Measurements from ENCODE around the gene ERGIC1.

The ERGIC1 gene

DNA sequence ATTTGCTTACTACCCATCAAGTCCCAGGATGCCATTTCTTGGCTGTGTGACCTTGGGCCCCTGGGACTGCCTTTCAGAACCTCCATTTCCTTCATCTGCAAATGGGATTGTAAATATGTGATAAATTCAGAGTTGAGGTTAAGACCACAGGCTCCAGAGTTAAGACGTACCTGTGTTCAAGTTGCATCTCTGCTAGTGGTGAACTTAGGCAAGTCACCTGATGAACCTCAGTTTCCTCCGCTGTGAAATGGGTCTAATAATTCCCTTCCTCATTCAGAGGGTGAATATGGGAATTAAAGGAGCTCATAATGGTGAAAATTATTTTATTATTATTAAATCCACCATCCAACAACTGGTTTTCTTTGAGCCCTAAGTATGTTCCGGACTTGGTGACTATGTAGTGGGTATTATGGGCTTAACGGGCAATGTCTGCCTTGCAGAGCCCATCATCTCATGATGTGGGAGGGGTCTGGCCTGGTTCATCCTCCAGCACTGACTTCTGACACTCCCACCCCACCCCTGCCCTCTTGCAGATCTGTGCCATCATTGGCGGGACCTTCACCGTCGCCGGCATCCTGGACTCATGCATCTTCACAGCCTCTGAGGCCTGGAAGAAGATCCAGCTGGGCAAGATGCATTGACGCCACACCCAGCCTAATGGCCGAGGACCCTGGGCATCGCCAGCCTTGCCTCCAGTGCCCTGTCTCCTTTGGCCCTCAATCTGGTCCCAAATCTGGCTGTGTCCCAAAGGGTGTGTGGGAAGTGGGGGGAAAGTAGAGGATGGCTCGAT is 116.3 kb downstream of the ERGIC1 start:
- DNase-seq (ENCODE audit: low read depth): no peak

GRCh38 chr5:172951371-172952033 is 117.5 kb downstream of the ERGIC1 start:
- DNase-seq (ENCODE audit: low read depth): no peak

- DNase-seq (ENCODE audit: low read depth): no peak
Measured at GRCh38 chr5:172952034-172952511, 118.0 kb downstream of the ERGIC1 start.

GRCh38 chr5:172953776-172954675 is 120.0 kb downstream of the ERGIC1 start:
- no peak for DNase-seq (ENCODE audit: low read depth)

DNA sequence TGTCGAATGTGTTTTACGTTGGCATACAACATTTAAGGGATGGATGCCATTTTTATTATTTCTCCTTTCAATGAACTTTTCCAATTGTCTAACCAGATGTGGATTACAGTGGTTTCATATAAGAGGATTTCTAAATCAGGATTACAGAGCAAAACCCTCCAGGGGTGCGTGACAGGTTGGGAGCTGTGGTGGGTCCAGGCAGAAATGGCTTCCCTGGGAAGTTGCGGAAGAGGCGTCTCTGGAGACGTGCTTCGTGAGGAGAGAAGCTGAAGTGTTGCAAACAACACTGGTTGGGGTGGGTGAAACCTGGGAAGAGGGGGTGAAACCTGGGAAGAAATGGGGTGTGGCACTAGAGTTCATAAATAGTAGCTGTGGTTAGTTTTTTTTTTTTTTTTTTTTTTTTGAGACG is 120.7 kb downstream of the ERGIC1 start:
- no peak for DNase-seq (ENCODE audit: low read depth)

- no peak for DNase-seq (ENCODE audit: low read depth)
Measured at GRCh38 chr5:172956228-172956627, 122.2 kb downstream of the ERGIC1 start.

GRCh38 chr5:172956936-172957335 is 122.9 kb downstream of the ERGIC1 start:
- no peak for DNase-seq (ENCODE audit: low read depth)

GRCh38 chr5:172957458-172957857 is 123.4 kb downstream of the ERGIC1 start:
- no peak for DNase-seq (ENCODE audit: low read depth)

- no peak for DNase-seq (ENCODE audit: low read depth)
Measured at GRCh38 chr5:172958331-172959046, 124.4 kb downstream of the ERGIC1 start.

- no peak for DNase-seq (ENCODE audit: low read depth)
Measured at GRCh38 chr5:172959824-172960799, 126.1 kb downstream of the ERGIC1 start.

DNA sequence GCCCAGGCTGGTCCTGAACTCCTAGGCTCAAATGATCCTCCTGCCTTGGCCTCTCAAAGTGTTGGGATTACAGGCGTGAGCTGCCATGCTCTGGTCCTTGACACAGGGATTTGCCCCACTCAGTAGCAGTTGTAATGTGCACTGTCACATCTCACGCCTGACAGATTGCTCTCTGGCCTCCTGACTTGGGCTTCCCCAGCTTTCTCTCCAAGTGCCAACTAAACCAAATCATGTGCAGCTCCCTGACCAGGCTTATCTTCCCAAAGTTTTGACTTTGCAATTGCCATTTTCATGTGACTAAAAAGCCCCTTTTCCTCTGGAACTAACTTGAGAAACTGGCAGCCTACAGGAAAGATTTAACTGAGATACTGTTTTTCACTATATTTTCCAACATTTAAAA is 135.9 kb downstream of the ERGIC1 start:
- DNase-seq (ENCODE audit: low read depth): no peak

DNA sequence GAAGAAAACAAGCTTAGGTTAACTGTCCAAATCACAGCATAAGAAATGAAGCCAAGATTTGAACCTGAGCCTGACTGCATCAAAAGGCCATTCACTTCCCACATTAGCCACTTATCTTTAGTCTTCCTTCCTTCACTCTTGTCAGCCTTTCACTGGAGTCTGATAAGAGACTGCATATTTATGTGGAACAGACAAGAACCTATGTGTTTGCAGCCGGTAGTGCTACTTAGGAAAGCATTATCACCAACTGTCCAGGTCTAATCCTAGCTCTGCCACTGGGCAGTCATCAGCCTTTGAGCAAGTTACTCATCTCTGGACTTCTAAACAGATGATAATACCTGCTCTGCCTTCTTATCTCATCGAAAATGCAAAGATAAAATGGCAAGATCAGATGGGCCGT is 137.4 kb downstream of the ERGIC1 start:
- DNase-seq (ENCODE audit: low read depth): no peak

DNA sequence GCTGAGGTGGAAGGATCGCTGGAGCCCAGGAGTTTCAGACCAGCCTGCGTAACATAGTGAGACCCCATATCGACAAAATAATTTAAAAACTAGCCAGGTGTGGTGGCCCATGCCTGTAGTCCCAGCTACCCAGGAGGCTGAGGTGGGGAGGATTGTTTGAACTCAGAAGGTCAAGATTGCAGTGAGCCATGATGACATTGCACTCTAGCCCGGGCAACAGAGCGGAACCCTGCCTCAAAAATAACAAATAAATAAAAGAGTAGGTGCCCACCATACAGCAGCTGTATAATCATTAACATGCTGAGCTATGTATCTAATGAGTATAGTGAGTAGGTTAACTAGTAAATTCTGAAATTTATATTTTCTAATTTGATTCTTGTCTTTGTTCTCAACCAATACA is 138.5 kb downstream of the ERGIC1 start:
- DNase-seq (ENCODE audit: low read depth): no peak

DNA sequence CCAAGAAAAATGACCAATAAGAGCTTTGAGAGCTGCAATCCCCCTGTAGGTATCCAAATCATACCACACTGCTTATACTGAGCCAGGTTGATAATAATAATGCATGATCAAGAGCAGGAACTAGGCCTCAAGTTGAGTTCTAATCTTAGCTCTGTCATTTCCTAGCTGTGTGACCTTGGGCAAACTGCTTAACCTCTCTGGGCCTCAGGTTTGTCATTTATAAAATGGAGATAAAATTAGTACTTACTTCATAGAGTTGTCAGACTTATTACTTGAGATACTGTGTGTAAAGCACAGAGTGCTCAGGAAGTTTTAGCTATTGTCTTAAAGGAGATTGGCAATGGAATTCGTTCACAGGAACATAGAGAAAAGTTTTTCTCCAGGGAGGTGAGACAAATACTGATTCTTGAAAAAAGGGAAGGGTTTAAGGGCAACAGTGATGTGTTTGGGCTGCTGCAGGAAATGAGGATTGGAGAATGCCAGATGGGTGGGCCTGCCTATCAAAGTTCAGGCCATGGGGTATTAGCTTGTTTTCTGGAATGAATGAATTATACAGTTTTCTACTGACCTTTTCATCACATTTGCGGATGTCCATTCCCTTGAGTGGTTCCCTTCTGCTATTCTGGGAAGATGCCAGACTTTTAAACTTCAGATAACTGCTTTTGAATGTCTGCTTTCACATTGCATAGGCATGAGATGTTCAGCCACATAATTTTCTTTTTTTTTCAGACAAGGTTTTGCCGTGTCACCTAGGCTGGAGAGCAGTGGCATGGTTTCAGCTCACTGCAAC is 139.3 kb downstream of the ERGIC1 start:
- no peak for DNase-seq (ENCODE audit: low read depth)

DNA sequence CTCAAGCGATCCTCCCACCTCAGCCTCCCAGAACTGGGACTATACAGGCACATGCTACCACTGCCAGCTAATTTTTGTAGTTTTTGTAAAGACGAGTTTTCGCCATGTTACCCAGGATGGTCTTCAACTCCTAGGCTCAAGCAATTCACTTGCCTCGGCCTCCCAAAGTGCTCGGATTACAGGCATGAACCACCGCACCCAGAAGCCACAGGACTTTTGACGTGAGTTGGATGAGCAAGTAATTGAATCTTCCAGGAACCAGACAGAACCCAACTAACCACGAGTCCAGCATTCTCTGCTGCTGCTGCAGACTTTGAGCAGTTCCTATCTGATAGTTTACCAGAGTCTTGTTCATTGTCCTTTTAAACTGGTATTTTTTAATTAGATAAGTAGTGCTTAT is 139.9 kb downstream of the ERGIC1 start:
- DNase-seq (ENCODE audit: low read depth): no peak

DNA sequence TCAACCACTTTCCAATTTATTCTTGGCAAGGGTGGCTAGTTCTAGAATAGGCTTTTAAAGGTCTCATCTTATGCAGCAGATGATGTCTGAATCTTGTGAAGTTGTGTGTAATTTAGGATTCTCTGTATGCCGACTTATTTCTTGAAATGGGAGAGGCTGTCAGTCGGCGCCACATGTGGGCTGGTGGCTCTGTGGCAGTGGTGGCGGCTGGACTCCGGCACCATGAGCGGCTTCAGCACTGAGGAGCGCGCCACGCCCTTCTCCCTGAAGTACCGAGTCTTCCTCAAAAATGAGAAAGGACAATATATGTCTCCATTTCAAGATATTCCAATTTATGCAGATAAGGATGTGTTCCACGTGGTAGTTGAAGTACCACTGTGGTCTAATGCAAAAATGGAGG is 141.2 kb downstream of the ERGIC1 start:
- DNase-seq (ENCODE audit: low read depth): no peak

DNA sequence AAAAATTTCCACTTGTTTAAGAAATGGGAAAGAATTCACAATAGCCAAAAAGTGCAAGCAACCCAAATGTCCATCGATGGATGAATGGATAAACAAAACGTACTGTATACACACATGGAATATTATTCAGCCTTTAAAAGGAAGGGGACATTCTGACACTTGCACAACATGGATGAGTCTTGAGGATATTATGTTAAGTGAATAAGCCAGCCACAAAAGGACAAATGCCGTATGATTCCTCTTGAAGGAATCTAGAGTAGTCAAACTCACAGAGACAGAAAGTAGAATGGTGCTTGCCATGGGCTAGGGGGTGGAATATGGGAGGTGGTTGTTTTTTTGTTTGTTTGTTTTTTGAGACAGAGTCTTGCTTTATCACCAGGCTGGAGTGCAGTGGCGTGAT is 145.7 kb downstream of the ERGIC1 start:
- no peak for DNase-seq (ENCODE audit: low read depth)

DNA sequence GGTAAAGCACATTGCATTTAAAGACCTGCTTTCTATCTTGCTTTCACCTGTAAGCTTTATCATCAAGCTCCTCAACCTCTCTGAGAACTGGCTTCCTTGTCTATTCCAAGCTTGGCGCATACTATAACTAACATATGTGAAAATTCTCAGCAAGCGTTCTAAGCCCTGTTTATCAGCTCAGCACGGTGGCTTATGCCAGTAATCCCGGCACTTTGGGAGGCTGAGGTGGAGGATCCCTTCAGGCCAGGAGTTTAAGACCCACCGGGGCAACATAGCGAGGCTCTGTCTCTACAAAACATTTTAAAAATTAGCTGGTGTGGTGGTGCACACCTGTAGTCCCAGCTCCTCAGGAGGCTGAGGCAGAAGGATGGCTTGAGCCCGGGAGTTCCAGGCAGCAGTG is 147.9 kb downstream of the ERGIC1 start:
- no peak for DNase-seq (ENCODE audit: low read depth)

DNA sequence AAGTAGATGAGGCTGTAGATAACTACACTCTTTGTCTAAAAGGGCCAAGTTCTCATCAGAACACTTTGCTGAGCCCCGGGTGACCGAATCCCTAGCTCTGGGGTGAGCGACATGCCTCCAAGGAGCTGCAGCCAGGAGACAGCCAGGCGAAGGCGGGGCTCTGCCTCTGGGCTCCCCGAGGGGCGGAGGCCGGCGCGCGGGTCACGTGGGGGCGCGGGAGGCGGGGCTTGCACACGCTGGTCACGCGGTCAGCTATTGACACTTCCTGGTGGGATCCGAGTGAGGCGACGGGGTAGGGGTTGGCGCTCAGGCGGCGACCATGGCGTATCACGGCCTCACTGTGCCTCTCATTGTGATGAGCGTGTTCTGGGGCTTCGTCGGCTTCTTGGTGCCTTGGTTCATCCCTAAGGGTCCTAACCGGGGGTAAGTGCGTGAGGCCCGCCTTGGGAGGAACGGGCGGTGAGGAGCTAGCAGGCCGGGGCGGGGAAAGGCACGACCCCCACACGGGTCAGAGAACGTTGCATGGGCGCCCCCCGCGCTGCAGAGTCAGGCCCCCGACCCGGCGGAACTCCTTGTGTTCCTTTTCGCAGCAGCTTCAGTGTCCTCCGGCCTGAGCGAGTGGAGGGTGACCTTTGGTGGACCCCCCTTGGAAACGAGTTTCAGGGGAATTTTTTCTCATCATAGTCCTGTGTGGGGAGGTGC is 149.6 kb downstream of the ERGIC1 start, which contains the start of gene ATP6V0E1:
Gene ATP6V0E1, plus strand, starts transcription at position 230 of the 702 bp plus-strand sequence. Its CDS starts 90 bp downstream, at position 320.
- no peak for DNase-seq (ENCODE audit: low read depth)

Data from non-pigmented ciliary epithelial cell (primary cell).